GM21390 (cell line): ENCODE data around the gene FRMD4B.

ENCODE experiments used
- ATAC-seq: cut with Tn5 transposase; IDR thresholded peaks from one replicate; pipeline ENCODE4 v1.9.1; 2021; ENCODE audit not compliant: unreplicated experiment

FRMD4B gene

DNA sequence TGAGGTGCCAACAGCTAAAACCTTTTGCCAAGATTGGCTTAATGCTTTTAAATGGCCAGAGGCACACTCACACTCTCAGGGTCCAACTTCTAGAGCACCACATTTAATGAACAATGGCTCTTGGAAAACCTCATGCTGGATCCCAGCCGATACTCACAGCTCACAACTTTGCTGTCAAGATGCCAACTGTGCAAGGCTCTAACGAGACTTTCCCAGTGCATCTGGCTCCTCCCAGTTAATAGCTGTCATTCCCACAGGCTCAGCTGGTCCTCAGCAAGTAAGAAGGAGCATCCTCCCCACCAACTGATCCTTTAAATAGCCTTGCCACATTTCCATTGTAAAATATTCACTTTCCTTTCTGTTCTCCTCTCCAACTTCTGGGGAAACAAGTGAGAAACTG, 20.3 kb upstream of the FRMD4B start:
- no peak for ATAC-seq

DNA sequence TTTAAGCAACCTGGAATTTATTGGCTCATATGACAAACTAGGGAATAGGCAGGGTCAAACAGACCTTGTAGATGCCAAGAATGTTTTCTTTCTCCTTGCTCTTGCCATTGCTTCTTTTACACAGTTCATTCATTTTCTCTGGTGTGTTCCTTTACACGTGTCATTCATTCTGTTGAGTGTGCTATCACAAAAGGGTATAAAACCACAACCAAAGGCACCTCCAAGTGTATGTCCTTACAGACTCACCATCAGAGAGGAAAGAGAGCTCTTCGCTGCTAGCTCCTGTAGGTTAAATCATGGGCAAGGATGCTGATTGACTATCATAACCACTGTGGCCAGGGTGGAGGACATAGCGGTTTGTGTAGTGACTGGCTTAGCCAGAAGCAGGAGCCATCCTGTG, 19.2 kb upstream of the FRMD4B start:
- no peak for ATAC-seq

DNA sequence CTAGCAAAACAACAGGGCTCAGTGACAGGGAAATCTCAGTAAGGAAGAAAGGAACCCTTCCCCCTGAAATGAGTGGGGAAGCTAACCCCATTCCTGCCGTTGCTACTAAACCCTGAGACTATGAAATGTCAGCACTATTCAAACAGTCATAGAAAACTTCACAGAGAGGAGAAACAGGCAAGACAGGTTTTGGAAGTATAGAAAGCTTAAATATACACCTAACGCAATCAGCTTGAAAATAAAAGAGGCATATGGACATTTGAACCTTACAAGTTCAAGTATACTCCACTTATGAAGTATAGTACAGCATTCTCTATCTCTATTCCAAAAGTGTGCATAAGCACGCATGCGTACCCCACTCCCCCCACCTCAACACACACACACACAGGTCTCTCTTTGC, 17.6 kb upstream of the FRMD4B start:
- ATAC-seq, result no peak

DNA sequence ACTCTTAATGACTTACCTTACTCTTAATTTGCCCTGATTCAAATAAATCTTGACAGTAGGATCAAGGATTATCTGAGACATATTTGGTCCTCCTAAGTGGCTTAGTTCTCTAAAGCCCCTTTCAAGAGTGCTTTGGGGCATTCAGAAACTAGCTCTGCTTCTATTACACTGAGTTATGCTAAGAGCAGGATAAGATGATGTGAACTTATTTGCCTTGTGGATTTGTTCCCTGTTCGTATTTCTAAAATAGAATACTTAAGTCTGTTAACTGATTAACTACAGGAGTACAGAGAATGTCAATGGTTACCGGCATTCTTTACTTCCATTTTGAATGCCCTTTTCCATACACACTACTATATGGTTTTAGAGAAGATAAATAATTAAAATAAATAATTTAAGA, 14.8 kb upstream of the FRMD4B start:
- no peak for ATAC-seq

- ATAC-seq, result no peak
Measured at GRCh38 chr3:69392850-69393249, 7.0 kb upstream of the FRMD4B start.

DNA sequence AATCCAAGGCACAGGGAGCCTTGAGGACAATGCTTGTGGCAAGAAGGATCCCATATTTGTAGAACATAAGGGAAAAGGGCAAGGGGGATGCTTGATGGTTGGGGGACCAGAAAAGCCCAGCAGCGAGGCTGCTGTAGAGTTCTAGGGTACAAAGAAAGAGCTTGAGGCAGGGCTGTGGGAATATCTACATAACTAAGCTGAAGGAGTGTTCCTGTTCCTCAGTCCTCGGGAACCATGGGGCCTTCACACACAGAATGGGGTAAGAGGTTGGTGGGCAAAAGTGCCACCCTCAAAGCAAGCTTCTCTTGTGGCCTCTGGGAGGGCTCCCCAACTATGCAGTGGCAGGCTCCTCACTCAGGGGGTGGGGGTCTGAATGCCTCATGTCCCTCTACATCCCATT, 6.5 kb upstream of the FRMD4B start:
- ATAC-seq, result no peak

DNA sequence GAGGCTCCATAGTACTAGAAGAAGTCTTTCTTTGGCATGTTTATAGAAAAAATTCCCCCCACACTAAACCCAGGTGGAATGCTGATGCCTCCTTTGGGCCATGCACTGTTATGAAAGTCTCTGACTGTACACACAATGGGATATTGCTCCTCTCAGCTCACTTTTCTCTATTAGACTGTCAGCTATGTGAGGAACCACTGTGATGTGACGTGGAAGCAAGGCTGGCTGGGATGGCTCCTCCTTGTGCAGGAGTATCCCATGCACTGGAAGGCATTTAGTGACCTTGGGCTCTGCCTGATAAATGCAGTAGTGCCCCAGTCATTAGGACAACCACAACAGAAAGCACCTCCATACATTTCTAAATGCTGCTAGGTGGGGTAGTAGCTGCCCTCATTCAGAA, 5.7 kb upstream of the FRMD4B start:
- ATAC-seq, result no peak

DNA sequence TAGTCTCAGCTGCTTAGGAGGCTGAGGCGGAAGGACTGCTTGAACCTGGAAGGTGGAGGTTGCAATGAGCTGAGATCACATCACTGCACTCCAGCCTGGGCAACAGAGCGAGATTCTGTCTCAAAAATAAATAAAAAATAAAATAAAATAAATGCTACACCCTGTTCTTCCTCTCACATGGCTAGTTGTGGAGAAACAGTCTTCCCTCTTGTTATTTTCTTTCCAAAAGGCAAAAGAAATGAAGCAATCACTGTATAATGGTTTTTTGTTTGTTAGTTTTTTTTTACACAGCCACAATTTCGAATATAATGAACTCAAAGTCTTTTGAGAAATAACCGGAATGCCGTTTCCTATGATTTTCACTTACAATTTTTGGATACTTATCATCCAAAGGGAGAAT, 4.9 kb upstream of the FRMD4B start:
- ATAC-seq, result no peak

- ATAC-seq, result no peak
Measured at GRCh38 chr3:69389520-69390248, 3.8 kb upstream of the FRMD4B start.

DNA sequence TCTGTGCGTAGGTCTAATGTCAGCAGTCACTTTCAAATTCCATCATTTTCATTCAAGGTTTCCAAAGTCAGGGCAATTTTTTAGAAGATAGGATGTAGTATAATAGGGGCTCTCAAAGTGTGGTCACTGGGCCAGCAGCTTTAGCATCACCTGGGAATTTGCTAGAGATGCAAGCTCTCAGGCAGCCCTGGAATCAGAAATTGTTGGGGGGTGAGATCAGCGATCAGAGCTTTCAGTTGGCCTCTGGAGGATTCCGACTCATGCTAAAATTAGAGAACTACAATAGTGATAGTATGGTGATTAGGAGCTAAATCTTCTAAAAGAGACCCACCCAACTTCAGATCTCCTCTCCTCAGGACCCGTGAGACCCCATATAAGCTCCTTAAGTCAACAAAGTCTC, 2.4 kb upstream of the FRMD4B start:
- ATAC-seq, result no peak

DNA sequence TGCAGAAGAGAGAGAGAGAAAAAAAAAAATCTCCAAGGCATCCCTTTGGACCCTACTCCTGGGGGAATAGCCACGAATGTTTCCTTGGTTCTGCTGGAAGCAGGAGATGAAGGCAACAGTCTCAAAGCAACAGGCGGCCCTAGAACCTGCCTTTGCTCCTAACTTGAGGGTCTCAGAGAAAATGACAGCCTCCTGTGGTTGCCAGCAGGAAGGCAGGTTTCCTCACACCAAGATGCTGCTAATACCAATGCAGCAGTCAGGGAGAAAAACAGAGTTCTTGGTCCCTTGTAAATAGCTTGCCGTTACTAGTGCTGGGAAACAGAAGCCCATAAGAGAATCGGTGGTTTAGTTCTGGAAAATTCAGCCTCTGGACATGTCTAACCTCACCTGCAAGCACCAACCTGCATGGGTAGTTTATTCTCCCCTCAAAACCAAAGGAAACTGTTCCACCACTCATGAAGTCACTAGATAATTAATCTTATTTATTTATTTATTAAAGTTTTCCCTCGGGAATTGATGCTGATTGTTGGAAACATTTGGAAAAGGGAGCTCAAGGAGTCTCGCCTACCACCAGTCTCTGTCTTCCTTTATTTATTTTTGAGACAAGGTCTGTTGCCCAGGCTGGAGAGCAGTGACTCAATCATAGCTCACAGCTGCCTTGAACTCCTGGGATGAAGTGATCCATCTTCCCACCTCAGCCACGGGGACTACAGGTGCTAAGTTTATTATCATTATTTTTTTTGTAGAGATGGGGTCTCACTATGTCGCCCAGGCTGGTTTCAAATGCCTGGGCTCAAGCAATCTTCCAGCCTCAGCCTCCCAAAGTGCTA, 883 bp upstream of the FRMD4B start:
- no peak for ATAC-seq

DNA sequence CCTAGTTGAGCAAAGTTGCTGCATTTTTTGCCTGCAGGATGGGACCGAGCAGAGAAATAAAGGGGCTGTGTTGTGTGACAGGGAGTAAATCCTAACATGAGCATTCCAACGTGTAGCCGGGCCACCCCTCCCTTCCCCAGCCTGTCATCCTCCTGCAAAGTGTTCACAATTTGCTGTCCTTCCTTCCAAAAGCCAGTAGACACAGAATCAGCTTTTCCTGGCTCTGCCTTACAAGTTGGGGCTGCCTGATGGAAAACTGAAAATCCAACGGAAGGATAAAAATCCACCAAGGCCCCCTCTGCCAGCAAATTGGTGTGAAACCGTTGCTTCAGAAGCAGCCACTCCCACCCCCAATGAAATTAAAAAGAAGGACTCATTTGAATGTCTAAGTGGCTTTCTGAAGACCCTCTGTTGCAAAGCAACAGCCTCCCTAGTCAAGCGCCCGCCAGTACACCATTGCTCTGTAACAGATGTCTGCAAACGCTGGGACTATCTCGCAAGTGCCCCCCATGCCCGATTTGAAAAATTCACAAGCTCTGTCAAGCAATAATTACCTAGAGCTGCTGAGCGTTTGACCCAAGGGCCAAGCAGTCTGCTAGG, 665 bp downstream of the FRMD4B start:
- ATAC-seq, result no peak

- ATAC-seq, result no peak
Measured at GRCh38 chr3:69384326-69384725, 1.6 kb downstream of the FRMD4B start.

DNA sequence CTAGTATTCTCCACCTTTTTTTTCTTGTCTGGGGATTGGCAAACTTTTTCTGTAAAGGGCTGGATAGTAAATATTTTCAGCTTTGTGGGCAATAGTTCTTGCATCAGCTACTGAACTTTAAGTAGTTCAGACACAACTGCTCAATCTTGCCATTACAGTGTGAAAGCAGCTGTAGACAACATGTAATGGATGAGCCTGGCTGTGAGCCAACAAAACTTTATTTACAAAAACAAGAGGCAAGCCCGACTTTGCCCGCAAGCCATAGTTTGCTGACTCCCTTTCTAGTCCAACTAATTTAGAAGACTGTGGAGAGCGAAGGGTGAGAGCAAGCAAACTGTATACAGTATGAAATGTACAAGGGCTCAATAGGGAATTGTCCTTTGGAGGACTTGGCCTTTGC, 6.2 kb downstream of the FRMD4B start:
- ATAC-seq, result no peak

DNA sequence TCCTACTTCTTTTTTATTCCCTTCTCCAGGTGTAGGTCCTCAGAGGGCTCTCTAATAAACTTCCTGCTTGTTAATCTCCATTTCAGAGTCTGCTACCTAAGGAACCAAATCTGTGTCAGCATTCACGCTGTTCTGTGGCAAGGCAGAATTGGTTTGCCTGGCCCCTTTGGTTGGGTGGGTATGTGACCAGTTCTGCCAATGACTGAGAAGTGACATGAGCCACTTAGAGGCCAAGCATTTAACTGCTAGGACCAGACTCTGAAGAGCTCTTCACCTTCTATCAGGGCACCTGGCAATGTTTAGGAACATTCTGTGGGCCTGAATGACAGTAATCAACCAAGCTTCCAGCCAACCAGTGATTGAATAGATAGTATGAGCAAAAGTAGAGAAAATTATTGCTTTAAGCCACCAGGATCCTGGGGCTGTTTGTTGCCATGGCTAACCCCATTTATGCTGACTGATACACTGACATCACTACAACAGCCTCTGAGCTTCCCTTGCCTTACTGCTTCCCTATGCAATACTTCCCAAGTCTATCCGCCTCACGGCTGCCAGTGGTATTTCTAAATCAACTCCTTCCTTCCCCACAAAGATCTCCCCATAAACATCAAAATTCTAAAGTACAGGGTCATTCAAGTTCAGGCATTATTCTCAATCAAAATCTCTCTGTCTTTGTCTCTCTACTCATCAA, 7.6 kb downstream of the FRMD4B start:
- no peak for ATAC-seq

DNA sequence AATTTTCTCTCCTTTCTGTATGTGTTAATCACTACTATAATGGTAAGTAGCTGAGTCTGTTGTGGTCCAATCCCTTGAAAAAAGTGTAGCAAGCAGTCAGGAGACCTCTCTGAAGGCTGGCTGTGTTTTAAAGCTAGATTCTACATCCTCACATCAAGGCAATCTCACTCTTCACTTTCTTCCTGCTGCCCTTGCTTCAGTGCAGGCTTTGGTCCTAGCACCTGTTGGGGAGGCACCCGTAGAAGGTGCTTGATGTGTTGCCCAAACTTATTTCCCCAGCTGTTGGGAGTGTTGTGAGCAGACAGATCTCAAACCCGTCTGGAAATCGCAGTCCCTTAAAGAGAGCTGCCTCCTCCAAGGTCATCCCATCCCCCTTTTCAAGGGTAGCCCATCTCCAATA, 8.6 kb downstream of the FRMD4B start:
- ATAC-seq, result no peak

DNA sequence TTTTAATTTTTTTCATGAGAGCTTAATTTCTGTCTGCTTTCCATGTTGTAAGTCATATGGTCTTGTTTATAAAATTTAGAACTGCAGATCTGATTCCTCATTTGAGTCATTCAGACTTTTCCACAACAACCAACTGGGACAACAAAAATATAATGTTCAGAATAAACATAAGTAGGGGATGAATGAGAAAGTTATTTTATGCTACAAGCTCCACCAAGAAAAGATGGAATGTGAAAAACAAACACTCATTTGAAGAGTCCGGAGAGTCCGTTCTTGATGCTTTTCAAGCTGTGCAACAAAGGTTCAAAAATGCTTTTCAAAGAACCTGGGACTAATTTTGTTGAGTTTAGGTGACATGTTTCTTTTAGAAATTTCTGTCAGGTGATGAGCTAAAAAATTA, 9.2 kb downstream of the FRMD4B start:
- ATAC-seq, result no peak

- no peak for ATAC-seq
Measured at GRCh38 chr3:69371816-69372215, 14.1 kb downstream of the FRMD4B start.

DNA sequence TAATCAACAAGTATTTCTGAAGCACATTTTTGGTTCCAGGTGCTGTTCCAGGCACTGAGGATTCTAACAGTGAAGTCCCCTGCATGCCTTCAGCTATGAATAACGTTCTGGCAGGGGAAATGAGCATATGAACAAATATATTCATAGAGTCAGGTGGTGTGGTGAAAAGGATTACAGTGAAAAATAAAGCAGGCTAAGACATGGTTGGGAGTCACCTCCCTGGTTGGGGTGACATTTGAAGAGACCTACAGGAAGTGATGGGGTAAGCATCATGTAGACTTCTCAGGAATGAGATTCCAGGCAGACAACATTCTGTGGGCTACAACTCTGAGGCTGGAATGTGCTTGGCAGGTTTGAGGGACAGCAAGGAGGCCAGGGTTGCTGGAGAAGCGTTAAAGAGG, 15.0 kb downstream of the FRMD4B start:
- ATAC-seq, result no peak

DNA sequence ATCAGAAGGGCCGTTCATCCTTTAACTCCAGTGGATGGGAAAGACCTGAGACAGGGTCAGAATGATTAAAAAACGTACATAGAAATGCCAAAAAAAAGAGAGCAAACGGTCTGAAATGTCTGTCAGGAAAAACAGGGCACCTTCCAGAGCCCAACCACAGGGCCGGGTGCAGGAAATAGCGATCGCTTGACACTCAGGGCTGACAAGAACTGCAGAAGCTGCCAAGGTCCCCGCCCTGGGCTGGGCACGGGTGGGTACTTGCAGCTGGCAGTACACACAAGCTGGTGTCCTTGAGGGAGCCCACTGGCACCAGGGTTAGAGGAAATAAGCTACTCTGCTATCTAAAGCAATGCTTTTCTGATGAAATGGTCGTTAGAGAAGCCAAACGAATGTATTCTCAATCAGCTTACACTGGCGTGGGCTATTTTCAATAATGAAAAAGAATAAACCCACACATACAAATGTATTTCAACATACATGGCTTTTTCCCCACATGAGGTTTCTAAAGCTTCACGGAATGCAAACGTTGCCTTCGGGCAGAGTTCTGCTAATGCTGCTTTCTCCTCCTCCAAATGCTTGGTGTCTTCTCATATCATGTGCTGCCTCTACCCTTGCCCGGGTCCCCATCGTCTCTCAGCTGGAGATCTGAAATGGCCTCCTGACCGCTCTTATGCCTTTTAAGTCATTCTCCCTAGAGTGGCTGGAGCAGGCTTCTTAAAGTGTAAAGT, 15.6 kb downstream of the FRMD4B start:
- no peak for ATAC-seq
